IMR-90 (cell line): Measurements from ENCODE around the gene KCNAB1.

Experiments
- BHLHE40 ChIP-seq: fragments of 150-350 bp; IDR thresholded peaks from 2 replicates; pipeline ENCODE4 v1.6.1; 2016; ENCODE audit warnings: mild to moderate bottlenecking, low read depth, low read length
- CEBPB ChIP-seq: IDR thresholded peaks from 2 replicates; pipeline ENCODE4 v1.6.1; 2012; ENCODE audit warnings: low read depth, low read length, improper control_type of control experiment
- CTCF ChIP-seq: conservative IDR thresholded peaks from 2 replicates; pipeline ENCODE4 v1.5.1; 2012; ENCODE audit warnings: mild to moderate bottlenecking, low read depth, low read length, improper control_type of control experiment
- FOS ChIP-seq: fragments of 150-350 bp; IDR thresholded peaks from 2 replicates; pipeline ENCODE4 v1.6.1; 2016; ENCODE audit warnings: low read depth, low read length
- POLR2A ChIP-seq: IDR thresholded peaks from 2 replicates; pipeline ENCODE4 v1.6.1; 2012; ENCODE audit warnings: mild to moderate bottlenecking, low read depth, low read length
- RAD21 ChIP-seq: IDR thresholded peaks from 2 replicates; pipeline ENCODE4 v1.6.1; 2012; ENCODE audit warnings: low read length, improper control_type of control experiment
- RCOR1 ChIP-seq: IDR thresholded peaks from 2 replicates; pipeline ENCODE4 v1.6.1; 2012; ENCODE audit warnings: mild to moderate bottlenecking, low read length, improper control_type of control experiment; ENCODE audit not compliant: insufficient replicate concordance
- RFX5 ChIP-seq: IDR thresholded peaks from 2 replicates; pipeline ENCODE4 v1.8.0; 2012; ENCODE audit warnings: low read depth, mild to moderate bottlenecking, low read length, moderate library complexity
- TF ChIP-seq, protein P1 (sequence below): fragments of 150-350 bp; IDR thresholded peaks from 2 replicates; pipeline ENCODE4 v1.6.1; 2017; ENCODE audit warnings: mild to moderate bottlenecking, antibody characterized with exemption, low read length, low read depth
- TF ChIP-seq, protein P2 (sequence below): fragments of 150-350 bp; IDR thresholded peaks from 2 replicates; pipeline ENCODE4 v1.6.1; 2016; ENCODE audit warnings: low read depth, mild to moderate bottlenecking, low read length, moderate library complexity, borderline replicate concordance

- no peak for TF ChIP-seq RAD21
- no peak for TF ChIP-seq POLR2A
- TF ChIP-seq CTCF, result no peak
- TF ChIP-seq, protein P1, sequence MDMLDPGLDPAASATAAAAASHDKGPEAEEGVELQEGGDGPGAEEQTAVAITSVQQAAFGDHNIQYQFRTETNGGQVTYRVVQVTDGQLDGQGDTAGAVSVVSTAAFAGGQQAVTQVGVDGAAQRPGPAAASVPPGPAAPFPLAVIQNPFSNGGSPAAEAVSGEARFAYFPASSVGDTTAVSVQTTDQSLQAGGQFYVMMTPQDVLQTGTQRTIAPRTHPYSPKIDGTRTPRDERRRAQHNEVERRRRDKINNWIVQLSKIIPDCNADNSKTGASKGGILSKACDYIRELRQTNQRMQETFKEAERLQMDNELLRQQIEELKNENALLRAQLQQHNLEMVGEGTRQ, result no peak
- no peak for TF ChIP-seq BHLHE40
- TF ChIP-seq CEBPB, result no peak
- TF ChIP-seq, protein P2, sequence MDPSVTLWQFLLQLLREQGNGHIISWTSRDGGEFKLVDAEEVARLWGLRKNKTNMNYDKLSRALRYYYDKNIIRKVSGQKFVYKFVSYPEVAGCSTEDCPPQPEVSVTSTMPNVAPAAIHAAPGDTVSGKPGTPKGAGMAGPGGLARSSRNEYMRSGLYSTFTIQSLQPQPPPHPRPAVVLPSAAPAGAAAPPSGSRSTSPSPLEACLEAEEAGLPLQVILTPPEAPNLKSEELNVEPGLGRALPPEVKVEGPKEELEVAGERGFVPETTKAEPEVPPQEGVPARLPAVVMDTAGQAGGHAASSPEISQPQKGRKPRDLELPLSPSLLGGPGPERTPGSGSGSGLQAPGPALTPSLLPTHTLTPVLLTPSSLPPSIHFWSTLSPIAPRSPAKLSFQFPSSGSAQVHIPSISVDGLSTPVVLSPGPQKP, result no peak
- TF ChIP-seq FOS, result no peak
- TF ChIP-seq RFX5, result no peak
- no peak for TF ChIP-seq RCOR1
These were observed 279.7 kb downstream of the KCNAB1 start for GRCh38 chr3:156400062-156400461.
